ENCODE results near the gene WDR74.

GRCh38 chr11:62791501-62792201 is 47.7 kb downstream of the WDR74 start, which contains the start of gene TMEM223:
- no peak for TF ChIP-seq GATA2 (IDR thresholded peaks at IDR 0.05; ENCODE audit: low read depth, low read length)
- TF ChIP-seq GATA3 (IDR thresholded peaks at IDR 0.05; ENCODE audit: low read depth, low read length): no peak
